Stimulated activated CD8-positive, alpha-beta memory T cell treated with anti-CD3 and anti-CD28 coated beads, Interleukin-7, amount 100 ng/mL, for 1 hour (primary cell): ENCODE data around the gene PTBP1.
"Not testable (repeated sequence)": the region's sequence is repeated elsewhere in the genome, so short reads cannot be mapped to it uniquely, and the experiment has no call there.

Source experiments
- DNase-seq, 2 donors: peaks; one replicate each; pipeline ENCODE4 v3.0.0-alpha.2; 2020; ENCODE audit warnings: low read depth in 2 of 2

The PTBP1 gene

GRCh38 chr19:827710-828321, 30.6 kb downstream of the PTBP1 start, which contains the start of gene AZU1:
Gene AZU1, plus strand, starts transcription at chr19:827837. Its CDS starts 10 bp downstream, at chr19:827847.
- no peak for DNase-seq

GRCh38 chr19:829129-829758, 32.0 kb downstream of the PTBP1 start:
- DNase-seq, result no peak

- no peak for DNase-seq
Measured at GRCh38 chr19:831407-832369, 34.4 kb downstream of the PTBP1 start.

- DNase-seq, result no peak
Measured at GRCh38 chr19:834216-834615, 37.0 kb downstream of the PTBP1 start.

- no peak for DNase-seq
Measured at GRCh38 chr19:835210-835810, 38.1 kb downstream of the PTBP1 start.

GRCh38 chr19:840519-841206, 43.4 kb downstream of the PTBP1 start, which contains the start of gene PRTN3:
Gene PRTN3, plus strand, starts transcription at chr19:840999. Its CDS starts 10 bp downstream, at chr19:841009.
- DNase-seq, result no peak

GRCh38 chr19:842802-843179, 45.5 kb downstream of the PTBP1 start:
- DNase-seq, result not testable (repeated sequence)

GRCh38 chr19:843180-843835, 46.1 kb downstream of the PTBP1 start:
- no peak for DNase-seq

- no peak for DNase-seq
Measured at GRCh38 chr19:843836-844545, 46.7 kb downstream of the PTBP1 start.

GRCh38 chr19:844546-844971, 47.3 kb downstream of the PTBP1 start:
- DNase-seq, result no peak

GRCh38 chr19:845707-846521, 48.7 kb downstream of the PTBP1 start:
- DNase-seq, result no peak

- no peak for DNase-seq
Measured at GRCh38 chr19:848386-848921, 51.2 kb downstream of the PTBP1 start.

GRCh38 chr19:849195-849594, 51.9 kb downstream of the PTBP1 start:
- not testable (repeated sequence) for DNase-seq

GRCh38 chr19:850221-850978, 53.1 kb downstream of the PTBP1 start:
- no peak for DNase-seq

GRCh38 chr19:850979-851335, 53.7 kb downstream of the PTBP1 start:
- DNase-seq, result no peak

- no peak for DNase-seq
Measured at GRCh38 chr19:852136-853013, 55.1 kb downstream of the PTBP1 start, which contains the start of gene ELANE. Gene ELANE, plus strand, starts transcription at chr19:852303. Its CDS starts 26 bp downstream, at chr19:852329.

- no peak for DNase-seq
Measured at GRCh38 chr19:853014-853585, 55.8 kb downstream of the PTBP1 start.
